ENCODE results near the gene HAUS2. TPM values are rescaled to one million over a fixed set of nuclear protein-coding genes. Genes with fewer than 3 reads are reported as not detected.

The HAUS2 gene
- total and polyA plus RNA-seq, 8 donors = 5.4 to 9.0 (median 7.5) TPM

DNA sequence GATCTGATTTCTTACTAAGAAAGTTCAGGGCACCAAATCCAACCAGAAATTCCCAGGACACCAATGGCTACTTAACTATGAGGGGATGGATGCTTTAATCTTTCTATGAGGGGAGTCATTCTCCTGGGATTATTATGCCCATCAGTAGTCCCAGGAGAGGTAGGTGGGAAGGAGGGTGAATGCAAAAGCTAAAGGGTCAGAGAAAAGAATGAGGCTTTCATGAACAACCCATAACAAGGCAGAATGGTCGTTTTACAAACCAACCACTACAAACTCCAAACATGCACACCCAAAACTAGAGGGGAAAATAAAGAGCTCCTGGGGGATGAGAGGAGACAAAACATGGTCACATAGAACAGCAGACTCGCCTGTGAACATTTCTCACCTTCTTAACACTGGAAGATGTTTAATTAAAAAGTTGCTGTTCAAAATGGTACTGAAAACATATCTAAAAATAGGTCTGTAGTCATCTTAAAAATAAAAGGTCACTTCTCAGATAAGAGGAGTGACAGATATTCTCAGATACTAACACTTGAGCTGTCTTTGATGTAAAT lies 30.4 kb downstream of the HAUS2 start:
- TF ChIP-seq, protein P1, sequence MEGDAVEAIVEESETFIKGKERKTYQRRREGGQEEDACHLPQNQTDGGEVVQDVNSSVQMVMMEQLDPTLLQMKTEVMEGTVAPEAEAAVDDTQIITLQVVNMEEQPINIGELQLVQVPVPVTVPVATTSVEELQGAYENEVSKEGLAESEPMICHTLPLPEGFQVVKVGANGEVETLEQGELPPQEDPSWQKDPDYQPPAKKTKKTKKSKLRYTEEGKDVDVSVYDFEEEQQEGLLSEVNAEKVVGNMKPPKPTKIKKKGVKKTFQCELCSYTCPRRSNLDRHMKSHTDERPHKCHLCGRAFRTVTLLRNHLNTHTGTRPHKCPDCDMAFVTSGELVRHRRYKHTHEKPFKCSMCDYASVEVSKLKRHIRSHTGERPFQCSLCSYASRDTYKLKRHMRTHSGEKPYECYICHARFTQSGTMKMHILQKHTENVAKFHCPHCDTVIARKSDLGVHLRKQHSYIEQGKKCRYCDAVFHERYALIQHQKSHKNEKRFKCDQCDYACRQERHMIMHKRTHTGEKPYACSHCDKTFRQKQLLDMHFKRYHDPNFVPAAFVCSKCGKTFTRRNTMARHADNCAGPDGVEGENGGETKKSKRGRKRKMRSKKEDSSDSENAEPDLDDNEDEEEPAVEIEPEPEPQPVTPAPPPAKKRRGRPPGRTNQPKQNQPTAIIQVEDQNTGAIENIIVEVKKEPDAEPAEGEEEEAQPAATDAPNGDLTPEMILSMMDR (IDR thresholded peaks at IDR 0.05) = no peak
- peaks cover 0 to 8% (median 0%) of the 10 kb centered on the region in 3 donors for H3K4me1 ChIP-seq
- H3K4me3 ChIP-seq = no peak overlapping the region
- FAIRE-seq = no peak
- no peak overlapping the region for H3K27ac ChIP-seq
- H3K36me3 ChIP-seq = no peaks in the 10 kb centered on the region
- no peak for ATAC-seq
- H3K27me3 ChIP-seq = no peaks in the 10 kb centered on the region
- 51 to 73% methylated on average over 2 of the region's 2 CpGs for WGBS, 2 donors
- H3K9me3 ChIP-seq = no peaks in the 10 kb centered on the region
- DNase-seq = no peak
- intact Hi-C loops (cut with DNase I) = no loop called here

DNA sequence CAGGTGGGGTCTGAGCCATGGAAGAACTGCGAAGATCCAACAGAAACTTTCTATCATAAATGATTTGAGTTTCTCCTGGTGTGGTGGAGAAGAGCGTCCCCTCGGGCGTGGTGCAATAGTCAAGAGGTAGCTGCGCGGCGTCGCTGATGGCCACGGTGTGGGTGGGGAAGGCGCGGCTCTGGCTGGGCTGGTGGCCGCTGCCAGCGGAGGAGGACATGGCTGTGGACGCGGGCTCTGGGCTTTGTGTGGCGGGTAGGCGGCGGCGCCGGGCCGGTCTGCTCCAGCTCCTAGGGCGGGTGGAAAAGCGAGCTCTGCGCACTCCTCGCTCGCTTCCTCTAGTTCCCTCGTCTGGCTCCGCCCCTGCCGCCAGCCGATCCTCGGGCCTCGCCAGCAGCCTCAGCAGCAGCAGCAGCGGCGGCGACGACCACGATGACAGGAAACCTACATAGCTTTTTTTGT lies 32.7 kb downstream of the HAUS2 start:
- no peaks in the 10 kb centered on the region for H3K27me3 ChIP-seq
- H3K27ac ChIP-seq = peak overlapping the region in 2 of 4 donors; percentile 15 to 50
- H3K36me3 ChIP-seq = no peaks in the 10 kb centered on the region
- TF ChIP-seq, protein P1 (IDR thresholded peaks at IDR 0.05) = no peak
- H3K9me3 ChIP-seq = no peaks in the 10 kb centered on the region
- ATAC-seq (peak; percentile 94 to 99 (median 98)), DNase-seq (peak; percentile 71 to 90 (median 83)), FAIRE-seq (no peak)
- 0 to 1% methylated on average over 35 to 37 of the region's 37 CpGs for WGBS, 2 donors
- H3K4me1 ChIP-seq = peaks cover 0 to 4% (median 0%) of the 10 kb centered on the region in 3 donors
- intact Hi-C loops (cut with DNase I) = no loop called here
- peak overlapping the region; percentile 2 to 50 (median 26) for H3K4me3 ChIP-seq

DNA sequence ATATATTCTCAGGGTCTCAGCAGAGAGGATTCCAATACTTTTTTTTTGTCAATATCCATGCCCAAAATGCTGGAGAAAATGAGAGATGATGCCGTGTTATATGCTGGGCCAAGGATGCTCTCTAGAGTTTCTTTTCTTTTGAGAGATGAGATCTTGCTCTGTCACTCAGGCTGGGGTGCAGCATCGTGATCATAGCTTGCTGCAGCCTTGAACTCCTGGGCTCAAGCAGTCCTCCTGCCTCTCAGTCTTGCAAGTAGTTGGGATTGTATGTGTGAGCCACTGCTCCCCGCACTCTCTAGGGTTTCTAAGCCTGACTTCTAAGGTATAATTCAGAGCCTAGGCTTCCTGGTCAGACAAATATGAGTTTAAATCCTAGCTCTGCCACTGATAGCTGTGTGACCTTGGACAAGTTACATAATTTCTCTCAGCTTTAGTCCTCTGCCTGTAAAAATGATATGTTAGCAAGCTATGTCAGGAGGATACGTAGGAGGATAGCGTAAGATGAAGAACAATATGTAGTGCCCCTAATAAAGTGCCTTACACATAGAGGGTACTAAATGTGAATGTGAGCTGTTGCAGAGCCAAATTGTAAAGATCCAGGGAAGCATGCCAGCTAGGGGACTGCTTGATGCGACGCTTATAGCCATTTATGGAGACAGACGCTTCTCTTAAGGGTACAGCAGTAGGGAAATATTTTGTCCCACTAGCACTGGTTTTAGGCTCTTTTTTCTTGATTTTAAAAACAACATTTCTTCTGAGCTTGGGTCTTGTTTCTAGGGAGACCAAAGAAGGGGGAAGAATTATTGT lies 34.1 kb downstream of the HAUS2 start:
- no peak overlapping the region for H3K27ac ChIP-seq
- WGBS, 2 donors = 82 to 91% methylated on average over 8 of the region's 8 CpGs

DNA sequence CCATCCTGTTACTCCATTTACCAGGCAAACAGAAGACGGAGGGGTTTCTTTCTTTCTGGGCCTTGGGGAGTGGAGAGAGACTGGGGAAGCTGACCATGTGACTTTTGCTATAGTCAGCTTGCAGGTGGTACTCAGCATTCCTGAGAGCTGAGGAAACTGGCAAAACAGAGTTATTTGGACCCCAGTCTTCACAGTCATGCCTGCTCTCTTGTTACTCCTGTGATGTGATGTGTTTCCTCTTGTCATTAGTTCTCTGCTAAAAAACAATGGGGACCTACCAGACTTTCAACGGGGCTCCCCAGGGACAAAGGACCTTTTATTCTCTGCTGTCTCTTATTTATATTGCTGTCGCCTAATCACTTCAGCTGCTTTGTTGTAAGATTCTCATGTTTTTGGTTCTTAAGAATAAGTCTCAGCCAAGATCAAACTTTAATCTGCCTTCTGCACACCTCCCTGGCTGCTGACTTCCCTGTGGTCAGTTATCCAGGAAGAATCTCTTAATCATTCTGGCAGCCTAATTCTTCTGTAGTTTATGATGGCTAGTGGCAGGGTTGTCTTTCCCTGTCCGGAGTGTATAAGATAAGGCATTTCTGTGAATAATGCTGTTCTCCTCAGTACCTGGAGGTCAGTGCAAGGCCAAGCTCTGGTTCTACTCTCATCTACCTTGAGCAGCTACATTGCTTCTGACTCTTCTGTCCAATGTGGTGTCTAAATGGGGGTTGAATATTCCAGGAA lies 35.6 kb downstream of the HAUS2 start:
- FAIRE-seq = no peak
- Histone ChIP-seq H3K27ac (no peak overlapping the region), H3K36me3 (no peaks in the 10 kb centered on the region), H3K4me1 (peaks cover 0 to 4% (median 0%) of the 10 kb centered on the region in 3 donors), H3K27me3 (no peaks in the 10 kb centered on the region), H3K4me3 (no peak overlapping the region), H3K9me3 (no peaks in the 10 kb centered on the region)
- TF ChIP-seq, protein P1 (IDR thresholded peaks at IDR 0.05) = no peak
- no peak for DNase-seq
- 34 to 35% methylated on average over 4 of the region's 4 CpGs for WGBS, 2 donors
- intact Hi-C loops (cut with DNase I) = no loop called here
- ATAC-seq = no peak

More for the DNA sequence above, 34.1 kb downstream of the HAUS2 start:
- Histone ChIP-seq H3K4me1 (peaks cover 0 to 4% (median 0%) of the 10 kb centered on the region in 3 donors), H3K27me3 (no peaks in the 10 kb centered on the region), H3K9me3 (no peaks in the 10 kb centered on the region), H3K4me3 (no peak overlapping the region), H3K36me3 (no peaks in the 10 kb centered on the region)
- DNase-seq = no peak
- TF ChIP-seq, protein P1 (IDR thresholded peaks at IDR 0.05) = no peak
- intact Hi-C loops (cut with DNase I) = no loop called here
- no peak for FAIRE-seq
- no peak for ATAC-seq

Data from pancreas (tissue), 10 donors.